HFFc6 (cell line): ENCODE data around the gene ADAM12. TPM values are rescaled to one million over a fixed set of nuclear protein-coding genes. Genes with fewer than 3 reads are reported as not detected.
"Not testable (repeated sequence)": the region's sequence is repeated elsewhere in the genome, so short reads cannot be mapped to it uniquely, and the experiment has no call there.

ENCODE experiments used
- DNase-seq: peaks from one replicate; pipeline ENCODE4 v3.0.0-alpha.2; 2018
- H3K27ac Mint-ChIP-seq: 2 replicates; pipeline ENCODE4 v1.8.0; 2020; ENCODE audit warnings: mild to moderate bottlenecking, mixed read lengths
- H3K27me3 Mint-ChIP-seq: 2 replicates; pipeline ENCODE4 v1.8.0; 2021; ENCODE audit warnings: mild to moderate bottlenecking, moderate library complexity, mixed read lengths; ENCODE audit not compliant: insufficient read depth
- H3K36me3 Mint-ChIP-seq: 2 replicates; pipeline ENCODE4 v1.8.0; 2021; ENCODE audit warnings: low read depth, mixed read lengths
- H3K4me1 Mint-ChIP-seq: 2 replicates; pipeline ENCODE4 v1.8.0; 2020; ENCODE audit warnings: low read depth, mixed read lengths
- H3K4me3 Mint-ChIP-seq: 2 replicates; pipeline ENCODE4 v1.8.0; 2020; ENCODE audit warnings: mild to moderate bottlenecking, moderate library complexity, mixed read lengths
- H3K9me3 Mint-ChIP-seq: 2 replicates; pipeline ENCODE4 v1.8.0; 2020; ENCODE audit warnings: mild to moderate bottlenecking, mixed read lengths
- CTCF ChIP-seq: fragments of 200-600 bp; sonication (generic); IDR thresholded peaks from 2 replicates; pipeline ENCODE4 v1.5.0; 2021; ENCODE audit warnings: antibody characterized with exemption, mild to moderate bottlenecking
- total RNA-seq, 6 experiments: library from RNA; stranded (reverse); fragmentation: NEBNext Ultra II Directional; extraction: Animal tissue kit (Norgen Biotek cat#: 25700); gene quantifications; 2 replicates in 1 of 6; 3 replicates in 5 of 6; pipeline ENCODE4 v1.2.3, GENCODE V29; 2021

The ADAM12 gene
- total RNA-seq, 6 experiments from 2014 or later = 7.5 to 12.5 (median 11.5) TPM

- Mint-ChIP-seq H3K27ac (no peak overlapping the region), H3K4me1 (peaks cover 28% of the 10 kb centered on the region), H3K4me3 (no peak overlapping the region), H3K36me3 (peaks cover 9% of the 10 kb centered on the region), H3K9me3 (no peaks in the 10 kb centered on the region), H3K27me3 (peaks cover 2% of the 10 kb centered on the region; the same call in 1 of the 2 replicates)
- TF ChIP-seq CTCF = no peak
- DNase-seq = no peak
Observed at GRCh38 chr10:126391192-126391885, 3.1 kb upstream of the ADAM12 start.

- no peaks in the 10 kb centered on the region for H3K9me3 Mint-ChIP-seq
Observed at GRCh38 chr10:126390324-126390723, 2.0 kb upstream of the ADAM12 start.

GRCh38 chr10:126387041-126387921 lies 996 bp downstream of the ADAM12 start:
- peaks cover 59% of the 10 kb centered on the region for H3K4me1 Mint-ChIP-seq

More at GRCh38 chr10:126390324-126390723, 2.0 kb upstream of the ADAM12 start:
- Mint-ChIP-seq H3K36me3 (no peaks in the 10 kb centered on the region; the same call in 1 of the 2 replicates), H3K27ac (no peak overlapping the region), H3K27me3 (peaks cover 2% of the 10 kb centered on the region; the same call in 1 of the 2 replicates), H3K4me1 (peaks cover 32% of the 10 kb centered on the region), H3K4me3 (no peak overlapping the region)
- TF ChIP-seq CTCF = no peak
- no peak for DNase-seq

GRCh38 chr10:126384269-126384873 lies 3.9 kb downstream of the ADAM12 start:
- Mint-ChIP-seq H3K4me3 (peak overlapping the region; percentile 3), H3K36me3 (peaks cover 18% of the 10 kb centered on the region; the same call in 1 of the 2 replicates), H3K27ac (peak overlapping the region; percentile 62), H3K27me3 (no peaks in the 10 kb centered on the region; the same call in 1 of the 2 replicates), H3K9me3 (no peaks in the 10 kb centered on the region), H3K4me1 (peaks cover 59% of the 10 kb centered on the region)
- no peak for TF ChIP-seq CTCF
- DNase-seq = peak; percentile 78

More at GRCh38 chr10:126387041-126387921, 996 bp downstream of the ADAM12 start:
- peak; percentile 55 for DNase-seq
- peaks cover 10% of the 10 kb centered on the region; the same call in 1 of the 2 replicates for H3K36me3 Mint-ChIP-seq
- H3K4me3 Mint-ChIP-seq = peak overlapping the region; percentile 95
- TF ChIP-seq CTCF = peak; percentile 88
- H3K9me3 Mint-ChIP-seq = no peaks in the 10 kb centered on the region
- no peaks in the 10 kb centered on the region; the same call in 1 of the 2 replicates for H3K27me3 Mint-ChIP-seq
- H3K27ac Mint-ChIP-seq = peak overlapping the region; percentile 72

- peaks cover 26% of the 10 kb centered on the region; the same call in 1 of the 2 replicates for H3K36me3 Mint-ChIP-seq
- no peak for DNase-seq
- peaks cover 62% of the 10 kb centered on the region for H3K4me1 Mint-ChIP-seq
- no peaks in the 10 kb centered on the region for H3K9me3 Mint-ChIP-seq
- no peak for TF ChIP-seq CTCF
- no peak overlapping the region for H3K27ac Mint-ChIP-seq
- H3K4me3 Mint-ChIP-seq = no peak overlapping the region
- no peaks in the 10 kb centered on the region for H3K27me3 Mint-ChIP-seq
Observed at GRCh38 chr10:126380352-126381076, 7.8 kb downstream of the ADAM12 start.

GRCh38 chr10:126379166-126379565 lies 9.1 kb downstream of the ADAM12 start:
- Mint-ChIP-seq H3K36me3 (peaks cover 39% of the 10 kb centered on the region), H3K9me3 (peaks cover 12% of the 10 kb centered on the region), H3K4me1 (peaks cover 62% of the 10 kb centered on the region)
- H3K27ac Mint-ChIP-seq, DNase-seq, H3K4me3 Mint-ChIP-seq, H3K27me3 Mint-ChIP-seq: not testable (repeated sequence)
